ENCODE data around the gene FABP3. TPM values are rescaled to one million over a fixed set of nuclear protein-coding genes. Genes with fewer than 3 reads are reported as not detected.

The FABP3 gene
- total and polyA plus RNA-seq, 2 of the 8 experiments (the other 6 are each of a cell fraction or from before 2014, with no cell fraction given), result 34.8 to 43.9 TPM

GRCh38 chr1:31394584-31395193, 21.8 kb upstream of the FABP3 start:
- no peak overlapping the region for H3K4ac ChIP-seq (replicated peaks; ENCODE audit: insufficient read length, low read depth, low read length)
- H3K9ac ChIP-seq (replicated peaks in 1 of 4; ENCODE audit: extremely low read depth in 1 of 4, low read depth in 3 of 4, low read length in 3 of 4), result no peak overlapping the region
- H3K4me2 ChIP-seq (ENCODE audit: insufficient read depth in 1 of 2, low read depth in 2 of 2, low read length in 2 of 2), result peak overlapping the region; percentile 1 to 73; a peak in 3 of 4 replicates
- POLR2A ChIA-PET (ENCODE audit: partially characterized antibody), result interaction anchor here (0.8 to 1.7 kb wide), 8 partner anchors 8 to 97 kb away, joined by 3 to 9 read pairs (median 3); partner anchors contain the start of genes SNRNP40 and ZCCHC17
- FAIRE-seq, result peak; percentile 58
- H3K9me3 ChIP-seq (ENCODE audit: insufficient read depth in 2 of 2, low read depth in 1 of 2, low read length in 1 of 2), result no peaks in the 10 kb centered on the region
- no peak overlapping the region for H4K8ac ChIP-seq (ENCODE audit: extremely low read depth, insufficient read depth, low read length)
- no peak overlapping the region for H4K5ac ChIP-seq (ENCODE audit: insufficient read length, low read depth, low read length)
- peak overlapping the region; percentile 72; the same call in 1 of the 2 replicates for H2AFZ ChIP-seq (ENCODE audit: low read length)
- no peaks in the 10 kb centered on the region for H4K20me1 ChIP-seq (replicated peaks in 1 of 2; ENCODE audit: control insufficient read depth in 1 of 2, insufficient read depth in 2 of 2, low read length in 2 of 2)
- H3K79me2 ChIP-seq (ENCODE audit: control insufficient read depth in 1 of 2, insufficient read depth in 2 of 2, low read length in 2 of 2), result no peaks in the 10 kb centered on the region
- peak overlapping the region; percentile 29; the same call in 1 of the 2 replicates for H3K18ac ChIP-seq (ENCODE audit: extremely low read depth, low read length)
- peak overlapping the region; percentile 15 for H4K91ac ChIP-seq (replicated peaks; ENCODE audit: insufficient read length, low read length)
- peaks cover 0 to 4% (median 3%) of the 10 kb centered on the region in 4 experiments; a peak in 4 of 7 replicates for H3K4me1 ChIP-seq (replicated peaks in 1 of 4; ENCODE audit: control insufficient read depth in 3 of 4, insufficient read depth in 4 of 4, low read length in 3 of 4)
- CTCF ChIA-PET (ENCODE audit: partially characterized antibody), result interaction anchor here (0.6 to 11.8 kb wide), 34 partner anchors 11 to 364 kb away, joined by 3 to 415 read pairs (median 4); partner anchors contain the start of genes FABP3, SERINC2, SNRNP40 and ZCCHC17
- no peak overlapping the region for H2BK20ac ChIP-seq (ENCODE audit: low read length)
- H3K23me2 ChIP-seq (ENCODE audit: low read depth, low read length), result no peaks in the 10 kb centered on the region
- H2AK5ac ChIP-seq (ENCODE audit: low read depth, low read length), result no peak overlapping the region
- H3K79me1 ChIP-seq (ENCODE audit: low read depth, low read length), result no peaks in the 10 kb centered on the region
- no peak overlapping the region for H3K27ac ChIP-seq (ENCODE audit: low read depth, low read length)
- no peak overlapping the region for H3K56ac ChIP-seq (replicated peaks; ENCODE audit: insufficient read length, low read depth, low read length)
- H3K36me3 ChIP-seq (ENCODE audit: control insufficient read depth in 2 of 4, insufficient read depth in 4 of 4, low read length in 3 of 4), result no peaks in the 10 kb centered on the region
- H3K23ac ChIP-seq (ENCODE audit: insufficient read length), result no peak overlapping the region
- no peaks in the 10 kb centered on the region for H3K27me3 ChIP-seq (replicated peaks in 1 of 4; ENCODE audit: control insufficient read depth in 3 of 4, extremely low read depth in 1 of 4, insufficient read depth in 3 of 4, low read length in 3 of 4)
- WGBS, 2 experiments (ENCODE audit: extremely low coverage in 1 of 2, insufficient coverage in 1 of 2, insufficient read length in 1 of 2, insufficient replicate concordance in 2 of 2, low coverage in 1 of 2, low lambda C conversion rate in 2 of 2, missing lambda C conversion rate in 1 of 2), result 5% methylated on average over 36 of the region's 36 CpGs; no CpG with 5 or more reads in 1 of the 2 experiments
- peak overlapping the region; percentile 41; the same call in 1 of the 2 replicates for H2BK12ac ChIP-seq (ENCODE audit: low read depth, low read length)
- peak overlapping the region in 3 of 4 experiments; percentile 34 to 51 (median 47); a peak in 6 of 8 replicates for H3K4me3 ChIP-seq (ENCODE audit: extremely low read depth in 1 of 4, insufficient read depth in 2 of 4, low read depth in 3 of 4, low read length in 4 of 4)
- H2BK5ac ChIP-seq (ENCODE audit: low read depth, low read length), result no peak overlapping the region; the same call in 1 of the 2 replicates
- 0 out of 2 replicates have a peak overlapping the region, but pooled peaks have one; percentile 63 for H2BK15ac ChIP-seq (ENCODE audit: low read length)
- DNase-seq (ENCODE audit: low read depth in 1 of 2, low spot score in 2 of 2), result peak; percentile 79 to 98
- no peak overlapping the region for H3K14ac ChIP-seq (ENCODE audit: insufficient read length)
- no peak overlapping the region for H2BK120ac ChIP-seq (replicated peaks; ENCODE audit: low read depth, low read length)
- TF ChIP-seq TBP (IDR thresholded peaks at IDR 0.05; ENCODE audit: low read depth, low read length) (0 out of 2 replicates have a peak, but pooled peaks have one; percentile 25), RNF2 (IDR thresholded peaks at IDR 0.05; ENCODE audit: borderline replicate concordance, low read depth, low read length, missing control alignments, poor library complexity, severe bottlenecking) (no peak), SIN3A (conservative IDR thresholded peaks at IDR 0.05 in 1 of 2, IDR thresholded peaks at IDR 0.05 in 1 of 2; ENCODE audit: low read depth in 1 of 2, low read length in 2 of 2) (peak; percentile 30 to 59; a peak in 1 of 4 replicates), ATF2 (IDR thresholded peaks at IDR 0.05; ENCODE audit: low read length) (no peak), CREB1 (IDR thresholded peaks at IDR 0.05) (peak; percentile 22; the same call in 1 of the 2 replicates), BRCA1 (IDR thresholded peaks at IDR 0.05; ENCODE audit: low read depth, low read length) (no peak), E2F6 (IDR thresholded peaks at IDR 0.05) (peak; percentile 85; the same call in 1 of the 2 replicates), GABPA (IDR thresholded peaks at IDR 0.05; ENCODE audit: borderline replicate concordance, insufficient read depth, low read length) (no peak)

All from H1 (cell line).